Measurements from ENCODE around the gene ACTA1. TPM values are rescaled to one million over a fixed set of nuclear protein-coding genes. Genes with fewer than 3 reads are reported as not detected.

ACTA1 gene
- total RNA-seq, 1 experiment from 2014 or later, result not detected

DNA sequence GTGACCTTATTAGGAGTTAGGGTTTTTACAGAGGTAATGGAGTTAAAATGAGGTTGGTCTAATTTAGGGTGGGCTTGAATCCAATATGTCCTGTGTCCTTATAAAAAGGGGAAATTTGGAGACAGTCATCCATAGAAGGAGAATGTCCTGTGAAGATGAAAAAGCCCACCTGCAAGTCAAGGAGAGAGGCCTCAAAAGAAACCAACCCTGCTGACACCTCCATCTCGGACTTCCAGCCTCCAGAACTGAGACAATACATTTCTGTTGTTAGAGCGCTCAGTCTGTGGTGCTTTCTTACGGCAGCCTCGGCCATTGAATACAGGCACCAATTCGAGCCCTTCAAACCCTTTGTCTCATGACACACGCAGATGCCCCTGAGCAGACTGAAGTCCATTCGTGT lies 43.8 kb downstream of the ACTA1 start:
- no peaks in the 10 kb centered on the region for H3K9me3 ChIP-seq (ENCODE audit: control insufficient read depth in 1 of 2, insufficient read depth in 1 of 2, low read depth in 1 of 2, low read length in 2 of 2)
- POLR2A ChIA-PET, result no interaction called here

DNA sequence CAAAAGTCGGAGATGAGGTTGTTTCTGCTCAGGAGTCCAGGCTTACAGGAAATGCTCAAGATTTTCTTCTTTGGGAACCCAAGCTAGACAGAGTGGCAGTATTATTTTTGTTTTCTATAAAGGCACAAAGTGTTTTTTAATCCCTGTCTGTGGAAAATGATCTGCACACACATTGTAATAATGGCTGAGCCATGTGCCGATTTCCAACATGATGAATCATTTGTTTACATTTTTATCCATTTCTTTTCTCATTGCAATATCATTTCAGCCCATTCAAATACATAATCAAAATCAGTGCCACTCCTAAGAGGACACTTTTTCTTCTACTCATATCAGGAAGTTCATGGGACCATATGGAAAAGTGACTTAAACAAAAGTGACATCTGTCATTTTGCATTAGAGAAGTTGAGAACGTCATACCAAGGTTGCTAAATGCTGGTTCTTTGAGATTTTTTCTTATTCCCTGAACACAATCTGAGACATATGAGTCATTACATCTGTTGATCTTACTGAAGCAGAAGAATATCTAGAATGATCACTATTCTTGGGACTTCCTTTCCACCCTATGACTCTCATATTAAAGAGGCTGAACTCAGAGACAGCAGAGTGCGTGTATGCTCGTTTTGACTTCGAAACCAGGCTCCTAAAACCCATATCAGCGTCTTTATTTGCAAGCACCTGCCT lies 44.9 kb downstream of the ACTA1 start:
- Histone ChIP-seq H3K9ac (ENCODE audit: low read length) (no peak overlapping the region), H3K36me3 (ENCODE audit: control insufficient read depth in 1 of 2, insufficient read depth in 2 of 2, low read length in 2 of 2) (no peaks in the 10 kb centered on the region), H3K4me1 (ENCODE audit: control insufficient read depth in 1 of 2, insufficient read depth in 2 of 2, low read length in 2 of 2) (no peaks in the 10 kb centered on the region), H3K27me3 (ENCODE audit: insufficient read depth, low read length) (no peaks in the 10 kb centered on the region), H2AFZ (ENCODE audit: low read depth, low read length, poor library complexity, severe bottlenecking) (no peak overlapping the region), H3K4me2 (ENCODE audit: low read length) (no peak overlapping the region), H3K9me2 (ENCODE audit: insufficient read depth) (no peaks in the 10 kb centered on the region), H3K79me2 (ENCODE audit: insufficient read depth, low read length) (no peaks in the 10 kb centered on the region), H3K4me3 (replicated peaks in 1 of 2; ENCODE audit: low read depth in 1 of 2, low read length in 2 of 2) (no peak overlapping the region), H3K27ac (ENCODE audit: low read depth, low read length) (no peak overlapping the region), H3K9me3 (ENCODE audit: control insufficient read depth in 1 of 2, insufficient read depth in 1 of 2, low read depth in 1 of 2, low read length in 2 of 2) (no peaks in the 10 kb centered on the region), H4K20me1 (ENCODE audit: insufficient read depth) (no peaks in the 10 kb centered on the region)
- BruUV-seq (replicated peaks), result no TSS peak
- intact Hi-C loops (cut with micrococcal nuclease), result no loop called here
- ChIA-PET RAD21 (ENCODE audit: low non-redundant PET in 1 of 2, low total read pairs in 2 of 2, uncharacterized antibody in 2 of 2, unreplicated experiment in 2 of 2) (no interaction called here), CTCF (interaction anchor here (0.9 kb wide), 1 partner anchor 8 kb away, joined by 3 read pairs; no protein-coding TSS in a partner anchor), POLR2A (no interaction called here)
- ATAC-seq (no peak), DNase-seq (ENCODE audit: low read depth, low spot score) (no peak)
- TF ChIP-seq, protein P1, sequence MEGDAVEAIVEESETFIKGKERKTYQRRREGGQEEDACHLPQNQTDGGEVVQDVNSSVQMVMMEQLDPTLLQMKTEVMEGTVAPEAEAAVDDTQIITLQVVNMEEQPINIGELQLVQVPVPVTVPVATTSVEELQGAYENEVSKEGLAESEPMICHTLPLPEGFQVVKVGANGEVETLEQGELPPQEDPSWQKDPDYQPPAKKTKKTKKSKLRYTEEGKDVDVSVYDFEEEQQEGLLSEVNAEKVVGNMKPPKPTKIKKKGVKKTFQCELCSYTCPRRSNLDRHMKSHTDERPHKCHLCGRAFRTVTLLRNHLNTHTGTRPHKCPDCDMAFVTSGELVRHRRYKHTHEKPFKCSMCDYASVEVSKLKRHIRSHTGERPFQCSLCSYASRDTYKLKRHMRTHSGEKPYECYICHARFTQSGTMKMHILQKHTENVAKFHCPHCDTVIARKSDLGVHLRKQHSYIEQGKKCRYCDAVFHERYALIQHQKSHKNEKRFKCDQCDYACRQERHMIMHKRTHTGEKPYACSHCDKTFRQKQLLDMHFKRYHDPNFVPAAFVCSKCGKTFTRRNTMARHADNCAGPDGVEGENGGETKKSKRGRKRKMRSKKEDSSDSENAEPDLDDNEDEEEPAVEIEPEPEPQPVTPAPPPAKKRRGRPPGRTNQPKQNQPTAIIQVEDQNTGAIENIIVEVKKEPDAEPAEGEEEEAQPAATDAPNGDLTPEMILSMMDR (IDR thresholded peaks at IDR 0.05 in 2 of 3, conservative IDR thresholded peaks at IDR 0.05 in 1 of 3; ENCODE audit: borderline replicate concordance in 1 of 3, insufficient read depth in 1 of 3, low read depth in 2 of 3, low read length in 2 of 3), result no peak
- TF ChIP-seq, protein P2, sequence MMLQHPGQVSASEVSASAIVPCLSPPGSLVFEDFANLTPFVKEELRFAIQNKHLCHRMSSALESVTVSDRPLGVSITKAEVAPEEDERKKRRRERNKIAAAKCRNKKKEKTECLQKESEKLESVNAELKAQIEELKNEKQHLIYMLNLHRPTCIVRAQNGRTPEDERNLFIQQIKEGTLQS (IDR thresholded peaks at IDR 0.05), result no peak
- TF ChIP-seq SP1 (IDR thresholded peaks at IDR 0.05; ENCODE audit: low read depth) (no peak), EGR1 (IDR thresholded peaks at IDR 0.05; ENCODE audit: low read depth) (no peak), ZFX (IDR thresholded peaks at IDR 0.05) (no peak), CBX3 (IDR thresholded peaks at IDR 0.05; ENCODE audit: low read depth) (no peak), POLR2AphosphoS5 (IDR thresholded peaks at IDR 0.05; ENCODE audit: low read depth, low read length) (no peak), SIN3A (IDR thresholded peaks at IDR 0.05; ENCODE audit: low read depth) (no peak)
- TF ChIP-seq, protein P3, sequence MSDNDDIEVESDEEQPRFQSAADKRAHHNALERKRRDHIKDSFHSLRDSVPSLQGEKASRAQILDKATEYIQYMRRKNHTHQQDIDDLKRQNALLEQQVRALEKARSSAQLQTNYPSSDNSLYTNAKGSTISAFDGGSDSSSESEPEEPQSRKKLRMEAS (IDR thresholded peaks at IDR 0.05), result no peak
- TF ChIP-seq, protein P4, sequence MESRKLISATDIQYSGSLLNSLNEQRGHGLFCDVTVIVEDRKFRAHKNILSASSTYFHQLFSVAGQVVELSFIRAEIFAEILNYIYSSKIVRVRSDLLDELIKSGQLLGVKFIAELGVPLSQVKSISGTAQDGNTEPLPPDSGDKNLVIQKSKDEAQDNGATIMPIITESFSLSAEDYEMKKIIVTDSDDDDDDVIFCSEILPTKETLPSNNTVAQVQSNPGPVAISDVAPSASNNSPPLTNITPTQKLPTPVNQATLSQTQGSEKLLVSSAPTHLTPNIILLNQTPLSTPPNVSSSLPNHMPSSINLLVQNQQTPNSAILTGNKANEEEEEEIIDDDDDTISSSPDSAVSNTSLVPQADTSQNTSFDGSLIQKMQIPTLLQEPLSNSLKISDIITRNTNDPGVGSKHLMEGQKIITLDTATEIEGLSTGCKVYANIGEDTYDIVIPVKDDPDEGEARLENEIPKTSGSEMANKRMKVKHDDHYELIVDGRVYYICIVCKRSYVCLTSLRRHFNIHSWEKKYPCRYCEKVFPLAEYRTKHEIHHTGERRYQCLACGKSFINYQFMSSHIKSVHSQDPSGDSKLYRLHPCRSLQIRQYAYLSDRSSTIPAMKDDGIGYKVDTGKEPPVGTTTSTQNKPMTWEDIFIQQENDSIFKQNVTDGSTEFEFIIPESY (IDR thresholded peaks at IDR 0.05; ENCODE audit: extremely low read depth, insufficient replicate concordance, low read length), result no peak

More for the DNA sequence above, 43.8 kb downstream of the ACTA1 start:
- ChIA-PET RAD21 (ENCODE audit: low non-redundant PET in 1 of 2, low total read pairs in 2 of 2, uncharacterized antibody in 2 of 2, unreplicated experiment in 2 of 2) (no interaction called here), CTCF (no interaction called here)
- no TSS peak for BruUV-seq (replicated peaks)
- Histone ChIP-seq H3K9me2 (ENCODE audit: insufficient read depth) (no peaks in the 10 kb centered on the region), H3K36me3 (ENCODE audit: control insufficient read depth in 1 of 2, insufficient read depth in 2 of 2, low read length in 2 of 2) (no peaks in the 10 kb centered on the region), H4K20me1 (ENCODE audit: insufficient read depth) (no peaks in the 10 kb centered on the region), H2AFZ (ENCODE audit: low read depth, low read length, poor library complexity, severe bottlenecking) (no peak overlapping the region), H3K9ac (ENCODE audit: low read length) (no peak overlapping the region), H3K79me2 (ENCODE audit: insufficient read depth, low read length) (no peaks in the 10 kb centered on the region), H3K4me2 (ENCODE audit: low read length) (no peak overlapping the region), H3K4me1 (ENCODE audit: control insufficient read depth in 1 of 2, insufficient read depth in 2 of 2, low read length in 2 of 2) (no peaks in the 10 kb centered on the region), H3K27ac (ENCODE audit: low read depth, low read length) (no peak overlapping the region), H3K27me3 (ENCODE audit: insufficient read depth, low read length) (no peaks in the 10 kb centered on the region), H3K4me3 (replicated peaks in 1 of 2; ENCODE audit: low read depth in 1 of 2, low read length in 2 of 2) (no peak overlapping the region)
- DNase-seq (ENCODE audit: low read depth, low spot score) (no peak), ATAC-seq (no peak)
- TF ChIP-seq ELF1 (IDR thresholded peaks at IDR 0.05; ENCODE audit: borderline replicate concordance, low read depth), result no peak
- TF ChIP-seq SRF (IDR thresholded peaks at IDR 0.05; ENCODE audit: low read depth), result no peak
- TF ChIP-seq YY1 (IDR thresholded peaks at IDR 0.05; ENCODE audit: extremely low read depth, insufficient replicate concordance, low read depth, low read length), result no peak
- TF ChIP-seq, protein P4 (IDR thresholded peaks at IDR 0.05; ENCODE audit: extremely low read depth, insufficient replicate concordance, low read length), result no peak
- intact Hi-C loops (cut with micrococcal nuclease), result no loop called here

All from HCT116 (cell line).